ENCODE data around the gene SLCO3A1.

- no peak for TF ChIP-seq CTCF (IDR thresholded peaks at IDR 0.05)
- no peak for TF ChIP-seq EP300 (IDR thresholded peaks at IDR 0.05; ENCODE audit: low read depth)
- TF ChIP-seq POLR2A (IDR thresholded peaks at IDR 0.05), result no peak
- TF ChIP-seq POLR2AphosphoS5 (IDR thresholded peaks at IDR 0.05), result no peak
These were observed 19.6 kb downstream of the SLCO3A1 start for GRCh38 chr15:91873138-91873536.

Data from transverse colon (tissue), 4 donors.